Esophagus muscularis mucosa (tissue), 4 donors: ENCODE results near the gene USP32. TPM values are rescaled to one million over a fixed set of nuclear protein-coding genes. Genes with fewer than 3 reads are reported as not detected.
"Not testable (repeated sequence)": the region's sequence is repeated elsewhere in the genome, so short reads cannot be mapped to it uniquely, and the experiment has no call there.

Experiments
- DNase-seq: peaks from one replicate; pipeline ENCODE4 v3.0.0-alpha.2; 2017; ENCODE audit errors: extremely low spot score
- H3K27ac ChIP-seq, 4 donors: fragments of 200-600 bp; sonication (generic); replicated peaks in 1 of 4; 1 replicate in 3 of 4; 2 replicates in 1 of 4; pipeline ENCODE4 v1.5.1; 2016 to 2019; ENCODE audit warnings: mild to moderate bottlenecking in 1 of 4
- H3K27me3 ChIP-seq, 4 donors: fragments of 200-600 bp; sonication (generic); one replicate each; pipeline versions ENCODE4 v1.5.1 to v1.6.0; 2016 to 2019
- H3K36me3 ChIP-seq, 4 donors: fragments of 200-600 bp; sonication (generic); one replicate each; pipeline ENCODE4 v1.5.1; 2016 to 2019
- H3K4me1 ChIP-seq, 4 donors: fragments of 200-600 bp; sonication (generic); one replicate each; pipeline ENCODE4 v1.5.1; 2016 to 2019
- H3K4me3 ChIP-seq, 4 donors: fragments of 200-600 bp; sonication (generic); 1 replicate in 2 of 4; 2 replicates in 2 of 4; pipeline ENCODE4 v1.5.1; 2016 to 2019; ENCODE audit warnings: mild to moderate bottlenecking in 4 of 4, moderate library complexity in 1 of 4
- H3K9me3 ChIP-seq, 4 donors: fragments of 200-600 bp; sonication (generic); 1 replicate in 3 of 4; 2 replicates in 1 of 4; pipeline ENCODE4 v1.5.1; 2016 to 2019
- EP300 ChIP-seq: sonication (generic); formaldehyde crosslinking; IDR thresholded peaks from one replicate; pipeline ENCODE4 v1.6.1; 2017; ENCODE audit warnings: antibody characterized with exemption
- POLR2A ChIP-seq: fragments of 450-650 bp; IDR thresholded peaks from one replicate; pipeline ENCODE4 v1.6.1; 2017; ENCODE audit warnings: antibody characterized with exemption, moderate library complexity, mild to moderate bottlenecking, low read depth
- POLR2AphosphoS5 ChIP-seq, 2 donors: sonication (generic); formaldehyde crosslinking; IDR thresholded peaks; one replicate each; pipeline ENCODE4 v1.6.1; 2017; ENCODE audit warnings: antibody characterized with exemption in 2 of 2
- WGBS: methylation state at CpG from one replicate; pipeline ENCODE4 v1.1.5; 2018; 5-methylcytosine and 5-hydroxymethylcytosine counted together
- intact Hi-C: fragments of 100-400 bp; cut with DNase I; formaldehyde crosslinking; loops from one replicate; pipeline ENCODE4 v1.15.1; 2023
- total RNA-seq, 4 donors: library from RNA; depleted of rRNA; stranded (reverse); fragments of >200 nt; gene quantifications; one replicate each; pipeline versions ENCODE4 v1.1.0 to v1.2.1, GENCODE V29; 2016
- TF ChIP-seq, protein P1 (sequence below), 3 experiments: fragments of 200-600 bp in 2 of 3; fragments of 450-650 bp in 1 of 3; sonication (generic) in 2 of 3; IDR thresholded peaks; one replicate each; pipeline ENCODE4 v1.5.1; 2017 to 2019; ENCODE audit warnings: antibody characterized with exemption in 3 of 3, mild to moderate bottlenecking in 2 of 3, moderate library complexity in 1 of 3

Gene USP32
- total RNA-seq, 4 donors from 2014 or later = 42.3 to 65.8 (median 47.9) TPM

- intact Hi-C loops = no loop called here
- no peaks in the 10 kb centered on the region for H3K27me3 ChIP-seq
- WGBS = 92% methylated on average over 2 of the region's 2 CpGs
- peaks cover 67 to 99% (median 90%) of the 10 kb centered on the region in 4 donors for H3K36me3 ChIP-seq
- no peak for TF ChIP-seq EP300
- no peak for TF ChIP-seq POLR2AphosphoS5 (IDR thresholded peaks at IDR 0.05)
- no peak for TF ChIP-seq POLR2A
- TF ChIP-seq, protein P1, sequence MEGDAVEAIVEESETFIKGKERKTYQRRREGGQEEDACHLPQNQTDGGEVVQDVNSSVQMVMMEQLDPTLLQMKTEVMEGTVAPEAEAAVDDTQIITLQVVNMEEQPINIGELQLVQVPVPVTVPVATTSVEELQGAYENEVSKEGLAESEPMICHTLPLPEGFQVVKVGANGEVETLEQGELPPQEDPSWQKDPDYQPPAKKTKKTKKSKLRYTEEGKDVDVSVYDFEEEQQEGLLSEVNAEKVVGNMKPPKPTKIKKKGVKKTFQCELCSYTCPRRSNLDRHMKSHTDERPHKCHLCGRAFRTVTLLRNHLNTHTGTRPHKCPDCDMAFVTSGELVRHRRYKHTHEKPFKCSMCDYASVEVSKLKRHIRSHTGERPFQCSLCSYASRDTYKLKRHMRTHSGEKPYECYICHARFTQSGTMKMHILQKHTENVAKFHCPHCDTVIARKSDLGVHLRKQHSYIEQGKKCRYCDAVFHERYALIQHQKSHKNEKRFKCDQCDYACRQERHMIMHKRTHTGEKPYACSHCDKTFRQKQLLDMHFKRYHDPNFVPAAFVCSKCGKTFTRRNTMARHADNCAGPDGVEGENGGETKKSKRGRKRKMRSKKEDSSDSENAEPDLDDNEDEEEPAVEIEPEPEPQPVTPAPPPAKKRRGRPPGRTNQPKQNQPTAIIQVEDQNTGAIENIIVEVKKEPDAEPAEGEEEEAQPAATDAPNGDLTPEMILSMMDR (IDR thresholded peaks at IDR 0.05) = no peak
- H3K27ac ChIP-seq = no peak overlapping the region
- no peaks in the 10 kb centered on the region for H3K9me3 ChIP-seq
- H3K4me3 ChIP-seq = no peak overlapping the region
- no peak for DNase-seq
- no peaks in the 10 kb centered on the region for H3K4me1 ChIP-seq
Observed at GRCh38 chr17:60193482-60193881, 198.5 kb downstream of the USP32 start.

DNA sequence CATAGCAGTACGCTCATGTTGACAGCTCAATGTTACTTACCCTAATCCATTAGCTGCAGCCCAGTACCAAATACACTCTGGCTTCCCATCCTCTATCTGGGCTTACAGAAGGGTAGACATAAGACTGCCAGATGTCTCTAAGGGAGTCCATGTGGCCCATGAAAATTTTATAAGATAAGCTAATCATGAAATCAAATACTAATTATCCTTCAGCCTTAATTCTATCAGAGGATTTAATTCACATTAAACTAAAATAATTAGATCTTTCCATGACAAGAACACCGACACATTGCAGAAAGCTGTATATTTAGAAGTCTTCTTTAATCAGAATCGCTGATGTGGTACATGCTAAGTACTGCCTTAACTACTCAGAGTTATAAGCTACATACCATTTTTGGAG lies 198.9 kb downstream of the USP32 start:
- DNase-seq, H3K4me3 ChIP-seq, H3K27me3 ChIP-seq, H3K4me1 ChIP-seq, H3K27ac ChIP-seq, H3K9me3 ChIP-seq, intact Hi-C loops: not testable (repeated sequence)
- WGBS = 95% methylated on average over 3 of the region's 3 CpGs
- H3K36me3 ChIP-seq = peaks cover 62 to 99% (median 86%) of the 10 kb centered on the region in 4 donors

DNA sequence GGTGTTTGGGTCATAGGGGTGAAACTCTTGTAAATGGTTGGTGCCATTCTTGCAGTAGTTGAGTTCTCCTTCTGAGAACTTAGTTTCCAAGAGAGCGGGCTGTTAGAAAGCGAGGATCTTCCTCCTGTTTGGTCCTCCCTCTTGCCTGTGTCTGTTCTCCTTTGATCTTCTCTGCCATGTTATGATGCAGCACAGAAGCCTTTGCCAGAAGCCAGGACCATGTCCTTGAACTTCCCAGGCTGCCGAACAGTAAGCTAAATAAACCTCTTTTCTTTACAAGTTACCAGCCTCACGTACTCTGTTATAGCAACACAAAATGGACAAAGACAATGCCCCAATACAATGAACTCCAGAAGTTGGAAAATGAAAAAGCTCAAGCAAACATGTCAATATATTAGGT lies 201.9 kb downstream of the USP32 start:
- intact Hi-C loops, H3K4me1 ChIP-seq, DNase-seq, H3K4me3 ChIP-seq, H3K27me3 ChIP-seq, H3K9me3 ChIP-seq, H3K27ac ChIP-seq: not testable (repeated sequence)
- WGBS = 90% methylated on average over 4 of the region's 4 CpGs
- H3K36me3 ChIP-seq = peaks cover 55 to 100% (median 73%) of the 10 kb centered on the region in 4 donors

- no peak overlapping the region for H3K4me3 ChIP-seq
- 81% methylated on average over 4 of the region's 4 CpGs for WGBS
- no peaks in the 10 kb centered on the region for H3K4me1 ChIP-seq
- no peak for DNase-seq
- H3K27me3 ChIP-seq = no peaks in the 10 kb centered on the region
- no peak overlapping the region for H3K27ac ChIP-seq
- TF ChIP-seq POLR2AphosphoS5 (IDR thresholded peaks at IDR 0.05) (no peak), POLR2A (no peak), EP300 (no peak)
- TF ChIP-seq, protein P1 (IDR thresholded peaks at IDR 0.05) = no peak
- intact Hi-C loops = no loop called here
- H3K36me3 ChIP-seq = peaks cover 62 to 100% (median 79%) of the 10 kb centered on the region in 4 donors
- H3K9me3 ChIP-seq = no peaks in the 10 kb centered on the region
Observed at GRCh38 chr17:60188759-60189158, 203.2 kb downstream of the USP32 start.

GRCh38 chr17:60186846-60187745 lies 204.8 kb downstream of the USP32 start:
- peaks cover 57 to 100% (median 79%) of the 10 kb centered on the region in 4 donors for H3K36me3 ChIP-seq
- WGBS = 83% methylated on average over 7 of the region's 7 CpGs
- H3K9me3 ChIP-seq, H3K27me3 ChIP-seq, DNase-seq, intact Hi-C loops, H3K27ac ChIP-seq, H3K4me3 ChIP-seq, H3K4me1 ChIP-seq: not testable (repeated sequence)

GRCh38 chr17:60186372-60186771 lies 205.6 kb downstream of the USP32 start:
- intact Hi-C loops, H3K27ac ChIP-seq, H3K9me3 ChIP-seq, H3K4me3 ChIP-seq, H3K4me1 ChIP-seq, DNase-seq, H3K27me3 ChIP-seq: not testable (repeated sequence)
- 97% methylated on average over 1 of the region's 1 CpG for WGBS
- peaks cover 51 to 100% (median 78%) of the 10 kb centered on the region in 4 donors for H3K36me3 ChIP-seq

DNA sequence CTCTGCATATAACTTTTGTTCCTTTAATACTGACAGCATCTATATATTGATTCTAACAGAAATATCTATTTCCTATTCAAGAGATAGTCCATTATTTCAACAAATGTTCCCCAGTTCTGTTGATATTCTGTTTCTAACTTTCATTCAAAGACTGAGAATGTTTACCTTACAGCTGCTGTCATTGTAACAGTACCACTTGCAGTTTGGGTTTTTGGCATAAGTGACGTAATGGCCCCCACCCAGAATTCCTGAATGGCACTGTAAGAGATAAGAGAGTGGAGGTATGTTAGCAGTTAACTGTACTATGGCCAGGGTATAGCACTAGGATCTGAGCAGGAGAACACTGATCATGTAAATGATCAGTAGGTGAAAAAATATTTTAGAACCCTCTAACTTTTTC lies 211.6 kb downstream of the USP32 start:
- H3K27me3 ChIP-seq, H3K9me3 ChIP-seq, H3K27ac ChIP-seq, intact Hi-C loops, H3K4me1 ChIP-seq, H3K4me3 ChIP-seq, DNase-seq: not testable (repeated sequence)
- 95% methylated on average over 1 of the region's 1 CpG for WGBS
- H3K36me3 ChIP-seq = peaks cover 52 to 84% (median 74%) of the 10 kb centered on the region in 4 donors

- H3K36me3 ChIP-seq = peaks cover 36 to 62% (median 53%) of the 10 kb centered on the region in 4 donors
- H3K27ac ChIP-seq, H3K4me1 ChIP-seq, DNase-seq, intact Hi-C loops, H3K4me3 ChIP-seq, H3K9me3 ChIP-seq, H3K27me3 ChIP-seq: not testable (repeated sequence)
- 85% methylated on average over 2 of the region's 2 CpGs for WGBS
Observed at GRCh38 chr17:60178180-60178579, 213.8 kb downstream of the USP32 start.

- intact Hi-C loops, DNase-seq, H3K4me1 ChIP-seq, H3K4me3 ChIP-seq, H3K9me3 ChIP-seq, H3K27ac ChIP-seq, H3K27me3 ChIP-seq: not testable (repeated sequence)
- WGBS = 90% methylated on average over 5 of the region's 5 CpGs
- H3K36me3 ChIP-seq = peaks cover 29 to 48% (median 39%) of the 10 kb centered on the region in 4 donors
Observed at GRCh38 chr17:60176763-60177162, 215.2 kb downstream of the USP32 start.
